ENCODE data around the gene BCL11A.

Gene BCL11A

GRCh38 chr2:60481257-60481656 is 72.2 kb downstream of the BCL11A start:
- DNase-seq, result no peak

GRCh38 chr2:60480089-60480773 is 73.2 kb downstream of the BCL11A start:
- DNase-seq, result no peak

GRCh38 chr2:60479226-60480088 is 74.0 kb downstream of the BCL11A start:
- DNase-seq, result no peak

- DNase-seq, result no peak
Observed at GRCh38 chr2:60478660-60479059, 74.8 kb downstream of the BCL11A start.

GRCh38 chr2:60476206-60476954 is 77.1 kb downstream of the BCL11A start:
- DNase-seq, result peak; percentile 6

- no peak for DNase-seq
Observed at GRCh38 chr2:60475123-60475830, 78.2 kb downstream of the BCL11A start.

- no peak for DNase-seq
Observed at GRCh38 chr2:60474301-60474700, 79.2 kb downstream of the BCL11A start.

- DNase-seq, result no peak
Observed at GRCh38 chr2:60473546-60473945, 79.9 kb downstream of the BCL11A start.

- DNase-seq, result no peak
Observed at GRCh38 chr2:60472663-60473289, 80.7 kb downstream of the BCL11A start.

- DNase-seq, result no peak
Observed at GRCh38 chr2:60472041-60472440, 81.4 kb downstream of the BCL11A start.

GRCh38 chr2:60470340-60470739 is 83.1 kb downstream of the BCL11A start:
- DNase-seq, result no peak

GRCh38 chr2:60469536-60470317 is 83.7 kb downstream of the BCL11A start:
- no peak for DNase-seq

- no peak for DNase-seq
Observed at GRCh38 chr2:60468382-60469085, 84.9 kb downstream of the BCL11A start.

GRCh38 chr2:60466161-60466702 is 87.2 kb downstream of the BCL11A start:
- DNase-seq, result no peak

- DNase-seq, result no peak
Observed at GRCh38 chr2:60465736-60466135, 87.7 kb downstream of the BCL11A start.

- no peak for DNase-seq
Observed at GRCh38 chr2:60463249-60463648, 90.2 kb downstream of the BCL11A start.

GRCh38 chr2:60461421-60462108 is 91.9 kb downstream of the BCL11A start:
- DNase-seq, result no peak

- DNase-seq, result no peak
Observed at GRCh38 chr2:60460577-60461420, 92.7 kb downstream of the BCL11A start.

- DNase-seq, result no peak
Observed at GRCh38 chr2:60459851-60460250, 93.6 kb downstream of the BCL11A start.
